Mucosa of rectum (tissue), 2 donors: Measurements from ENCODE around the gene DMD.

Experiments
- H3K27ac ChIP-seq, 2 donors: one replicate each; pipeline ENCODE4 v1.7.0; 2013; ENCODE audit warnings: inconsistent platforms in 2 of 2, low read depth in 2 of 2, low read length in 2 of 2
- H3K27me3 ChIP-seq, 2 donors: one replicate each; pipeline ENCODE4 v1.7.0; 2013; ENCODE audit warnings: low read length in 2 of 2; ENCODE audit not compliant: control insufficient read depth in 2 of 2, insufficient read depth in 2 of 2
- H3K36me3 ChIP-seq, 2 donors: one replicate each; pipeline ENCODE4 v1.7.0; 2013; ENCODE audit warnings: low read length in 2 of 2; ENCODE audit not compliant: control insufficient read depth in 2 of 2, insufficient read depth in 2 of 2
- H3K4me1 ChIP-seq, 2 donors: one replicate each; pipeline ENCODE4 v1.7.0; 2013; ENCODE audit warnings: low read length in 2 of 2, mild to moderate bottlenecking in 1 of 2; ENCODE audit not compliant: control insufficient read depth in 2 of 2, insufficient read depth in 2 of 2
- H3K4me3 ChIP-seq, 2 donors: one replicate each; pipeline ENCODE4 v1.7.0; 2013; ENCODE audit warnings: low read length in 2 of 2
- H3K9ac ChIP-seq, 2 donors: one replicate each; pipeline ENCODE4 v1.7.0; 2013; ENCODE audit warnings: low read length in 2 of 2, low read depth in 1 of 2, mild to moderate bottlenecking in 1 of 2
- H3K9me3 ChIP-seq, 2 donors: one replicate each; pipeline ENCODE4 v1.7.0; 2013; ENCODE audit warnings: low read length in 2 of 2; ENCODE audit not compliant: control insufficient read depth in 2 of 2
- donor health status: healthy.
- donor health status: Normal muscosa, but diverticular disease.

Gene DMD

DNA sequence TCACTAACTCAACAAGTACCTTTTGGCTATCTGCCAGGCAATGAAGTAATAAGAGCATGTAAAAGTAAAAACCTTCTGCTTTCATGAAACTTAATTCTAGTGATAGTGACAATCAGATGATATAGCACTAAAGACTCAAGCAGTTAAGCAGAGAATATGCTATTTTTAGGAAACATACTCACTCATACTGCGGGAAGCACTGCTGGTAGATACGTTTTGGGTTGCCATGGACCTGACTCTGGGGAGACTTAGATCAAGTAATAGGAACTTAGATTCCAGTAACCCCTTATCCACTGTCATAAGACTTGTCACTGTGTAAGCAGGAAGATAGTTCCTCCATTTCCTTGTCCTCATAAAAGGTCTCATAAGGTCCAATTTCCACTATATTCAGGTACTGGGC, 386.3 kb downstream of the DMD start:
- Histone ChIP-seq H3K36me3 (no peaks in the 10 kb centered on the region), H3K27me3 (no peaks in the 10 kb centered on the region), H3K4me3 (no peak overlapping the region), H3K27ac (no peak overlapping the region), H3K9me3 (peaks cover 0 to 2% of the 10 kb centered on the region in 2 donors), H3K4me1 (no peaks in the 10 kb centered on the region), H3K9ac (no peak overlapping the region)

DNA sequence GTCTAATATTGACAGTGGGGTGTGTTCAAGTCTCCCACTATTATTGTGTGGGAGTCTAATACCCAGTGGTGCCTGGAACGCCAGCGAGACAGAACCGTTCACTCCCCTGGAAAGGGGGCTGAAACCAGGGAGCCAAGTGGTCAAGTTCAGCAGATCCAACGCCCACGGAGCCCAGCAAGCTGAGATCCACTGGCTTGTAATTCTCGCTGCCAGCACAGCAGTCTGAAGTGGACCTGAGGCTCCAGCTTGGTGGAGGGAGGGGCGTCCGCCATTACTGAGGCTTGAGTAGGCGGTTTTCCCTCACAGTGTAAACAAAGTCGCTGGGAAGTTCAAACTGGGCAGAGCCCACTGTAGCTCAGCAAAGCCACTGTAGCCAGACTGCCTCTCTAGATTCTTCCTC, 407.3 kb downstream of the DMD start:
- Histone ChIP-seq H3K4me1 (no peaks in the 10 kb centered on the region), H3K9me3 (no peaks in the 10 kb centered on the region), H3K27me3 (no peaks in the 10 kb centered on the region), H3K9ac (no peak overlapping the region), H3K27ac (no peak overlapping the region), H3K36me3 (no peaks in the 10 kb centered on the region), H3K4me3 (no peak overlapping the region)

- H3K9ac ChIP-seq = no peak overlapping the region
- H3K9me3 ChIP-seq = no peaks in the 10 kb centered on the region
- no peak overlapping the region for H3K4me3 ChIP-seq
- H3K27me3 ChIP-seq = no peaks in the 10 kb centered on the region
- H3K27ac ChIP-seq = no peak overlapping the region
- H3K4me1 ChIP-seq = no peaks in the 10 kb centered on the region
- no peaks in the 10 kb centered on the region for H3K36me3 ChIP-seq
These were observed 412.4 kb downstream of the DMD start for GRCh38 chrX:32798990-32799389.

GRCh38 chrX:32788936-32789335, 422.4 kb downstream of the DMD start:
- Histone ChIP-seq H3K4me3 (no peak overlapping the region), H3K27ac (no peak overlapping the region), H3K36me3 (no peaks in the 10 kb centered on the region), H3K27me3 (no peaks in the 10 kb centered on the region), H3K9ac (no peak overlapping the region), H3K9me3 (no peaks in the 10 kb centered on the region), H3K4me1 (no peaks in the 10 kb centered on the region)

DNA sequence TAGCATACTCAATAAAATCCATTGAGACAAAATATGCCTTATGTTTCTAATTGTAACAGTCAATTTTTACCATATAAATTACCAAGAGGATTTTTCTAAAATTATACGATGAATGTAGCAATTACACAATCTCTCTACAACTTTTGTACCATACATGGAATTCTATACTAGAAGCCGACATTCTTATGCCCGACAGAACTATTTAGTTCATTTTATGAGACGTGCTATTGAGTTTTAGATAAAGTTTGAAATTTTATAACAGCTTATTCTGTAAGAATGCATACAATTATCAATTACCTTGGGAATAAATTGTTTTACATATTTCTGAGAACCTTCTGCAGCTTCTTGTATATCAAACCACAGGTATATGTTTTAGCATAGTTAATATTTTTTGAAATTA, 431.2 kb downstream of the DMD start:
- no peak overlapping the region for H3K27ac ChIP-seq
- no peaks in the 10 kb centered on the region for H3K9me3 ChIP-seq
- H3K9ac ChIP-seq = no peak overlapping the region
- no peaks in the 10 kb centered on the region for H3K36me3 ChIP-seq
- H3K4me1 ChIP-seq = no peaks in the 10 kb centered on the region
- H3K27me3 ChIP-seq = no peaks in the 10 kb centered on the region
- H3K4me3 ChIP-seq = no peak overlapping the region

GRCh38 chrX:32778965-32779364, 432.4 kb downstream of the DMD start:
- H3K9me3 ChIP-seq = no peaks in the 10 kb centered on the region
- no peak overlapping the region for H3K9ac ChIP-seq
- no peaks in the 10 kb centered on the region for H3K36me3 ChIP-seq
- H3K4me1 ChIP-seq = no peaks in the 10 kb centered on the region
- H3K27me3 ChIP-seq = no peaks in the 10 kb centered on the region
- no peak overlapping the region for H3K4me3 ChIP-seq
- no peak overlapping the region for H3K27ac ChIP-seq

DNA sequence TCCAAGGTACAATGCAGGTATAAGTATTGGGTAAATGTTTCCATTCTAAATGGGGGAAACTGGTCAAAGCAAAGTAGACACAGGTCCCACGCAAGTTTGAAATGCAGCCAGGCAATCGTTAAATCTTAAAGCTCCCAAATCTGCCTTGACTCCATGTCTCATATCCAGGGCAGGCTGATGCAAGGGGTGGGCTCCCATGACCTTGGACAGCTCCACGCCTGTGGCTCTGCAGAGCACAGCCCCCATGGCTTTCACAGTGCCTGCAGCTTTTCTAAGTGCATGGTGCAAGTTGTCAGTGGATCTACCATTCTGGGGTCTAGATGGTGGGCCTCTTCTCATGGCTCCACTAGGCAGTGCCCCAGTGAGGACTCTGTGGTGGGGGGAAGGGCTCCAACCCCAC, 436.4 kb downstream of the DMD start:
- Histone ChIP-seq H3K4me1 (no peaks in the 10 kb centered on the region), H3K9ac (no peak overlapping the region), H3K9me3 (no peaks in the 10 kb centered on the region), H3K36me3 (no peaks in the 10 kb centered on the region), H3K27me3 (no peaks in the 10 kb centered on the region), H3K4me3 (no peak overlapping the region), H3K27ac (no peak overlapping the region)

- no peaks in the 10 kb centered on the region for H3K36me3 ChIP-seq
- no peak overlapping the region for H3K27ac ChIP-seq
- H3K27me3 ChIP-seq = no peaks in the 10 kb centered on the region
- H3K4me1 ChIP-seq = no peaks in the 10 kb centered on the region
- H3K9me3 ChIP-seq = no peaks in the 10 kb centered on the region
- H3K9ac ChIP-seq = no peak overlapping the region
- H3K4me3 ChIP-seq = no peak overlapping the region
These were observed 462.3 kb downstream of the DMD start for GRCh38 chrX:32749070-32749469.

- Histone ChIP-seq H3K9me3 (no peaks in the 10 kb centered on the region), H3K9ac (no peak overlapping the region), H3K36me3 (no peaks in the 10 kb centered on the region), H3K27ac (no peak overlapping the region), H3K4me3 (no peak overlapping the region), H3K4me1 (no peaks in the 10 kb centered on the region), H3K27me3 (no peaks in the 10 kb centered on the region)
These were observed 466.0 kb downstream of the DMD start for GRCh38 chrX:32745323-32745722.

DNA sequence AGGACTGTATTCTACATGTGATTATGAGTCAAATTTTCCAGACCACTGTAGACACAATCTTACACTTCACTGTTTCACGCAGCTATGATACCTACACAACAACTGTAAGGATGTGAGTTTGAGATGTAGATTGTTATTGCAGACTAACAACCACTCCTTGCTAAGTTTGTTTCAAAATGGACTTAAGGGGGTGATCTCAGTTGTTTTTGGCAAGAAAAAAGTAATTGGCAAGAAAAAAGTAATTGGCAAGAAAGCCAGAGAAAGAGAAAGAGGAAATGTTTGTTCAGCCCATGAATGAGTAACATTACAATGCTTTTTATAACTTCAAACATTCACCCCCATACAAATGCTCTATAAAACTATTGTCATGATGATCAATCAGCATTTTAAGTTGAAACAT, 466.4 kb downstream of the DMD start:
- Histone ChIP-seq H3K36me3 (no peaks in the 10 kb centered on the region), H3K4me3 (no peak overlapping the region), H3K27me3 (no peaks in the 10 kb centered on the region), H3K9me3 (no peaks in the 10 kb centered on the region), H3K27ac (no peak overlapping the region), H3K9ac (no peak overlapping the region), H3K4me1 (no peaks in the 10 kb centered on the region)

- no peaks in the 10 kb centered on the region for H3K36me3 ChIP-seq
- H3K27me3 ChIP-seq = no peaks in the 10 kb centered on the region
- H3K27ac ChIP-seq = no peak overlapping the region
- no peak overlapping the region for H3K9ac ChIP-seq
- H3K9me3 ChIP-seq = no peaks in the 10 kb centered on the region
- H3K4me1 ChIP-seq = no peaks in the 10 kb centered on the region
- no peak overlapping the region for H3K4me3 ChIP-seq
These were observed 469.4 kb downstream of the DMD start for GRCh38 chrX:32741910-32742309.
